Middle frontal gyrus (tissue), 1 donor: ENCODE results near the gene NFATC2.
"Not testable (repeated sequence)": the region's sequence is repeated elsewhere in the genome, so short reads cannot be mapped to it uniquely, and the experiment has no call there.

Source experiments
- DNase-seq: peaks from one replicate; pipeline ENCODE4 v3.0.0-alpha.2; 2015; ENCODE audit warnings: low spot score; ENCODE audit errors: extremely low spot score

NFATC2 gene

DNA sequence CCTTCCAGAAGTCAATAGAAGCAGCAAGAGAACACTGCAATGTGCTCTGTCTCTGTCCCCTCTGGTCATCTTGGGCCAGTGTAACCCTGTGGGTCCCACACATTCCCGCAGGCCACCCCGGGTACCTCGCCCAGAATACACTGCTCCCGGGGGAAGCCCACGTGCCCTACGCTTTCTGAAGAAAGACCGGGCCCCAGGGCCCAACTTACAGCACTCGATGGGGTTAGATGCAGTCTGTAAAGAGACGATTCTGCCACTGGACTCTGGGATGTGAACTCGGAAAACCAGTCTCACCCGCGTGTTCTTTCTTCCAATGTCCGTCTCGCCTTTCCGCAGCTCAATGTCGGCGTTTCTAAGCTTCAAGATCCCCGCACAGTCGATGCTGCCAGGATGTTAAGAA is 68.7 kb downstream of the NFATC2 start:
- DNase-seq: no peak

- DNase-seq: no peak
Observed at GRCh38 chr20:51473256-51473655, 69.3 kb downstream of the NFATC2 start.

DNA sequence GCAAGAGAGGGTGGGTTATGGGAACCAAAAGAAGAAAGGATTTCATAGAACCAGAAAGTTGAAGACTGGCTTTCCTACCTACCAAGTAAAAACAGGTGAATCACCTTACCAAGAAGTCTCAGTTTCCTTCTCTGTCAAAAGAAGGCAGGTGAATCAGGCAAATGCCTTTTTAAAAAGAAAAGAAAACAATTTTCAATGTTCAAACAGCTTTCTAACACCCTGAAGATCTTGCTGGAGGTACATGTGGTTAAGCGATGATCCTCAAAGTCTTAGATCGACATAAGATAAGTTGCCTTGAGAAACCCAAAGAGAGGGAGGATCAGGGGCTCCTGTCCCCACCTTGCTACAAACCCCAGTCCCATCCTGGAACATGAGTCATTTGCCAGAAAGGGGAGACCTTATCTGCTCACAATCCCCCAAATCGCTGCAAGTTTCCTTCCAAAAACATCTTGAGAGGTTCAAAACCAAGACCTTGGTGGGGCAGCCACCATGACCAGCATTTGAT is 71.6 kb downstream of the NFATC2 start:
- no peak for DNase-seq

DNA sequence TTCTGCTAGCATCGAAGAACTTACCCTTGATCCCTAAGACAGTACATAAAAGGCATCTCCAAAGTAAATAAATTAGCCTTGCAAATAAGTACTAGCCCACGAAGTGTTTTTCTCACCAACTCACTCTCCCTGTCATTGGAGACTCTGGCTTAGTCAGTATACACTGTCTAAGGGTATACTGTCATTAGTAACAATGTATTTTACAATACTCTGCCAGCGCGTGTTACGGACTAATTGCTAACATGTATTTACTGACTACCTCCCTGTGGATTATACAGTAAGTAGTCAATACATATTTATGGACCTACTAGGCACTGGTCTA is 72.1 kb downstream of the NFATC2 start:
- DNase-seq: no peak

GRCh38 chr20:51469578-51470498 is 72.7 kb downstream of the NFATC2 start:
- no peak for DNase-seq

GRCh38 chr20:51469046-51469445 is 73.5 kb downstream of the NFATC2 start:
- DNase-seq: no peak

- DNase-seq: no peak
Observed at GRCh38 chr20:51468636-51469035, 73.9 kb downstream of the NFATC2 start.

DNA sequence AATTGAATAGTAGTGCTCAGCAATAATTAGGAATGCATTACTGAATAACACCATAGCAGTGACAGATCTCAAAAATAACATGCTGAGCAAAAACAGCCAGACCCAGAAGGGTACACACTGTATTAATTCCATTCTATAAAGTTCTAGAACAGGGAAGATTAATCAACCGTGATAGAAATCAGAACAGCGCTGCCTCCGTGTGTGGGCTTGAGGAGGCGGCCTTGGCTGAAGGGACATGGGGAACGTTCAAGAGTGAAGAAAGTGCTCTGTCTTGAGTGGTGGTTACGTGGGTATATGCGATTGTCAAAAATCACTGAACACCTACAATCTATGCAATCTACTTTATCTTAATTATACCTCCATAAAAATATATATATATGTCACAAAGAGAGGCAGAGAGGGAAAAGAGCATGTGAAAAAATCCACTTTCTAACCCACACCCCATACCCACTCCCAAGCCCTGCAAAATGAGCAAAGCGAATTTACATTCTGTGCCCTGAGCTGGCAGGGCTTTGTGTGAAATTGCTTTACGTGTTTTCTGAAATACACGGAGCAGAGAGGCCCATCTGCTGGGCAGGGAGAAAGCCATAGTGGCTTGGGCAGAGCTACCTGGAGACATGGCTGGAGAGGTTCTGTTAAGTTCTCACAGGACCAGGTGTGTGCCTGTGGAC is 74.4 kb downstream of the NFATC2 start:
- DNase-seq: no peak

DNA sequence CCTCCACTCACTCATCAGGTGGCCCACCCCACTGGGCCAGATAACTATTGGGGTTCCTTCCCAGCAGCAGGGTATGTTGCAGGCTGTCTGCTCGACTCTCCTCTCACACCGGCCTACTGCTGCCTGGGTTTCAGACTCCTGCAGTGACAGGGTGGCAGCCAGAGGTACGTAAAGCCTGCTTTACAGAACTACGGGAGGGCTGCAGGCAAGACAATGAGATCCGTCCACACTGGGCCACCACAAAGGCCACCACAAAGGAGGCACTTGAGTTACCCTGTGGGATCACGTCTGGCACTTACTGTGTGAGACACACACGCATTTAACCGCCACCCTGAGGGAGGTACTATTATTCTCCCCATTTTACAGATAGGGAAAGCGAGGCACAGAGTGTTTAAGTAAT is 78.5 kb downstream of the NFATC2 start:
- no peak for DNase-seq

DNA sequence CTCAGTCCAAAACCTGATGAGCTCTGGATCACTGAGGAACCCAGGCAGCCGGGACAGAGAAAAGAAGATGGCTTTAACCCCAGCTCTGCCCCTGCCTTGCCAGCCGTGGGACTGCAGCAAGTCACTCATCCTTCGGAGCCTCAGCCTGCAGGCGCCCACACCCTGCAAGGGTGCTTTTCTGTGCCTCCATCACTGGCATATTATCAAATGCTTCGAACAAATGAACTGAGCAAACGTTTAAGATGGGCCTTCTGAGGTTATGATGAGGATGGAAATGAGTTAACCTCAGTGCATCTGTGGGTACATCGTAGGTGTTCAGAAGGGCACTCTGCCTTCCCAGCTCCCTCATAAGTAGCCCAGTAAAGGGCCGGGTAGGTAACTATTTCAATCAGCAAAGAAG is 79.0 kb downstream of the NFATC2 start:
- no peak for DNase-seq

DNA sequence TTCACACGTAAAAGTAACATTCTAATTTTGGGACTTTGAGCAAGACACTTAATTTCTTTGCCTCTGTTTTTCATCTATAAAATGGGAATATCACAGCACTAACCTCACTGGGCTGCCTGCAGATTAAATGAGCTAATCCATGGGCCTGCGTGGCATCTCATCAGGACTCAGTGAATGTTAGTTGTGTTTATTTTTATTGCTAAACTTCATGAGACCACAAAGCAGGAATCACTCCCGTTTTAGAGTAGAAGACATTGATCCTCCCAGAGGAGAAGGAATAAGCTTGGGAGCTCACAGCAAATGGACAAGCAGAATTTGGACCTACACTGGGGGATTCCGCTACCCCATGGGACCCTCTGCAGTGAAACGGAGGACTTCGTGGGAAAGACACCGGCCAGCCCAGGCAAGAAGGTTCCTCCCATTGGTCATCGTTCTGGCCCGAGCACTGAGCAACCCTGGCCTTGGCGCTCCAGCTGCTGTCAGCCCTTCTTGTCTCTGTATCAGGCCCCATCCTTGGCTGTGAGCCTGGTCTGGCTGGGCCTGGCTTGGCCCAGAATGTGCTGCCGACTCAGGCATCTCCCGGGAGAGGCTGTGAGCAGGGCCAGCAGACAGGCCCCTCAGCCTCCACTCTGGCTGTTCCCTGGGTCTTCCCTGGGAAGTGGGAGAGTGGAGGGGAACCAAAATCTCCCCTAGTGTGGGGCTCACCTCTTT is 79.8 kb downstream of the NFATC2 start:
- DNase-seq: no peak

DNA sequence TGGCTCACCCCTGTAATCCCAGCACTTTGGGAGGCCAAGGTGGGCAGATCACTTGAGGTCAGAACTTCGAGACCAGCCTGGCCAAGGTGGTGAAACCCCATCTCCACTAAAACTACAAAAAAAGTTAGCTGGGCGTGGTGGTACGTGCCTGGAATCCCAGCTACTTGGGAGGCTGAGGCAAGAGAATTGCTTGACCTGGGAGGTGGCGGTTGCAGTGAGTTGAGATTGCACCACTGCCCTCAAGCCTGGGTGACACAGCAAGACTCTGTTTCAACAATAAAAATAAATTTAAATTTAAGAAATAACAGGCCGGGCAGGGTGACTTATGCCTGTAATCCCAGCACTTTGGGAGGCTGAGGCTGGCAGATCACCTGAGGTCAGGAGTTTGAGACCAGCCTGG is 80.7 kb downstream of the NFATC2 start:
- DNase-seq: not testable (repeated sequence)

DNA sequence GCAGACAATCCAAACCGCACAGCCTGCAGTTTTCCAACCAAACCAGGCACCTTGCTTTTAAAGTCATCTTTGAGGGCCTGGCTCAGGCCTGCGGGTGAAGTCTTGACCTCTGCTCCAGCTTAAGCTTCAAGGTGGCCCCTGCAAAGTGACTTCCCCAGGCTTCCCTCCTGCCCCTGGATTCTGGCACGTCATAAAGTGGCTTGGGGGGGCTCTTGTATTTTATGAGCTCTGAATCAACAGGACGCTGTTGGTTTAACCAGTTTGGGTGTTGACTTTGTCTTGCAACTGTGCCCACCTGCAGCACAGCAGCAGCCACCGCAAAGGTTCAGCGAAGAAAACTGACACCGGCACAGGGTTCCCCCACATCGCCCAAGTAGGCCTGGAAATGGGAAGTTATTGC is 81.2 kb downstream of the NFATC2 start:
- DNase-seq: no peak

- DNase-seq: no peak
Observed at GRCh38 chr20:51460569-51461265, 81.8 kb downstream of the NFATC2 start.

GRCh38 chr20:51460163-51460562 is 82.4 kb downstream of the NFATC2 start:
- DNase-seq: no peak

DNA sequence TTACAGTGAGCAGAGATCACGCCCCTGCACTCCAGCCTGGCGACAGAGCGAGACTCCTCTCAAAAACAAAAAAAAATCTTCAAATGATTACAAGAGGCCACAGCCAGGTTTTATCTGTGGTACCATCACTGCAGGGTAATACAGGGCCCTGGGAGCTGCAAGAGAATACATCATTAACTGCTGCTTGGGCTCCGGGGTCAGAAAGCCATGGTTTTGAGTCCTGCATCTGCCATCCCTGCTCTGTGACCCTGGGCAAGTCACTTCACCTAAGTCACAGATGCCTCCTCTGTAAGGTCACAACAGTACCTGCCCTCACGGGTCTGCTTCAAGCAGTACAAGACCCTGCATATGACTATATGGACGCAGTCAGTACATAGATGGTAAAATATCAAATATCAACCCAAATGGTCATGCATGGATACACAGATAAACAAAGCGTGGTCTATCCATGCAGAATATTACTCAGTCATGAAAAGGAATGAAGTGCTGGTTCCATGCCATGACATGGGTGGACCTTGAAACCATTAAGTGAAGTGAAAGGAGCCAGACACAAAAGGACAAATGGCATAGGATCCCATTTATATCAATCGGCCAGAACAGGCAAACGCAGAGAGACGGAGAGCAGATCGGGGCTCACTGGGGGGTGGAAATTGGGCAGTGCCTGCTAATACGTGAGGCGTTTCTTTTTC is 83.6 kb downstream of the NFATC2 start:
- no peak for DNase-seq

DNA sequence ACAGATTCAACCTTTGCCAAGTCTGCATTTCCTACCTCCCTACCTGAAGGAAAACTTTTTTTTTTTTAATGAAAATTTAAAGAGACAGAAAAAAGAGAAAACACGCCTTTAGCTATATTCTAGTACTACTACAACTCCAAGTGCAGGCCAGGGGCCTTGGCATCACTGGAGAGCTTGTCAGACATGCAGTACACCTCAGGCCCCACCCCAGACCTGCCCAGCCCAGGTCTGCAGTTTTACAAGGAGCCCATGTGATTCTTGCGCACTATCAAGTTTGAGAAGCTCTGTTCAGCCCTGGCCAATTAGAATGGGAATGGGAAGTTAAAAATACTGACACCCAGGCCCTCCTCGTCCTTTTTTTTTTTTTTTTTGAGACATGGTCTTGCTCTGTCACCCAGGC is 85.0 kb downstream of the NFATC2 start:
- DNase-seq: no peak

GRCh38 chr20:51456511-51457509 is 85.7 kb downstream of the NFATC2 start:
- peak; percentile 47 for DNase-seq

GRCh38 chr20:51454250-51454865 is 88.2 kb downstream of the NFATC2 start:
- no peak for DNase-seq
